Measurements from ENCODE around the gene EIF2S2. TPM values are rescaled to one million over a fixed set of nuclear protein-coding genes. Genes with fewer than 3 reads are reported as not detected.

Gene EIF2S2
- total RNA-seq, 1 donor from 2014 or later = 49.0 TPM

DNA sequence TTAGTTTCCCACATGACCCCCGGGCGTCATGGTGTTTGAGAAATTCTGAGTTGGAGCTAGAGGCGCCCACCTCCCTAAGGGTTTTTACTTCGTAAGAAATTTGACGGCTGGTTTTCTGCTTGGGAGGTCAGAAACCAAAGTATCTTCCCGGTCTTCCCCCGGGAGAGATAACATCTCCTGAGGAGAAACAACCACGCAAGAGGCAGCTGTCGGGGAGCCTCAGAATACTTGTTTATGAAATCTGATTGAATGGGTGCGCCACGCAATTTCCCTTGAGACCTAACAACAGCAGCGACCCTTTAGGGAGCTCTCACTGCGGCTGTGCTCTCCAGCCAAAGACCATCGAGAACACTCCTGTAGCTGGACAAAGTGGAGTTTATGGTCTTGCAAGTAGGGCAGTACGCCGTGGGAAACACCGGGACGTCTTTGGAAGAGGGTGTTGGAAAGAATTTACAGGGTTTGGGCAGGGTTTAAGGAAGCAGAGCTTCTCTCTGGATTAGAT is 608 bp upstream of the EIF2S2 start:
- peak overlapping the region; percentile 87 for H3K4me3 Mint-ChIP-seq (ENCODE audit: unreplicated experiment)
- H3K4me1 Mint-ChIP-seq (ENCODE audit: low read depth, unreplicated experiment) = peaks cover 12% of the 10 kb centered on the region
- H3K36me3 Mint-ChIP-seq (ENCODE audit: unreplicated experiment) = no peaks in the 10 kb centered on the region
- peak overlapping the region; percentile 76 for H3K27ac Mint-ChIP-seq (ENCODE audit: unreplicated experiment)
- no peak for TF ChIP-seq CTCF (IDR thresholded peaks at IDR 0.05; ENCODE audit: partially characterized antibody, unreplicated experiment)
- H3K27me3 Mint-ChIP-seq (ENCODE audit: unreplicated experiment) = peaks cover 13% of the 10 kb centered on the region
- peaks cover 9% of the 10 kb centered on the region for H3K9me3 Mint-ChIP-seq (ENCODE audit: unreplicated experiment)
- peak; percentile 18 for DNase-seq

DNA sequence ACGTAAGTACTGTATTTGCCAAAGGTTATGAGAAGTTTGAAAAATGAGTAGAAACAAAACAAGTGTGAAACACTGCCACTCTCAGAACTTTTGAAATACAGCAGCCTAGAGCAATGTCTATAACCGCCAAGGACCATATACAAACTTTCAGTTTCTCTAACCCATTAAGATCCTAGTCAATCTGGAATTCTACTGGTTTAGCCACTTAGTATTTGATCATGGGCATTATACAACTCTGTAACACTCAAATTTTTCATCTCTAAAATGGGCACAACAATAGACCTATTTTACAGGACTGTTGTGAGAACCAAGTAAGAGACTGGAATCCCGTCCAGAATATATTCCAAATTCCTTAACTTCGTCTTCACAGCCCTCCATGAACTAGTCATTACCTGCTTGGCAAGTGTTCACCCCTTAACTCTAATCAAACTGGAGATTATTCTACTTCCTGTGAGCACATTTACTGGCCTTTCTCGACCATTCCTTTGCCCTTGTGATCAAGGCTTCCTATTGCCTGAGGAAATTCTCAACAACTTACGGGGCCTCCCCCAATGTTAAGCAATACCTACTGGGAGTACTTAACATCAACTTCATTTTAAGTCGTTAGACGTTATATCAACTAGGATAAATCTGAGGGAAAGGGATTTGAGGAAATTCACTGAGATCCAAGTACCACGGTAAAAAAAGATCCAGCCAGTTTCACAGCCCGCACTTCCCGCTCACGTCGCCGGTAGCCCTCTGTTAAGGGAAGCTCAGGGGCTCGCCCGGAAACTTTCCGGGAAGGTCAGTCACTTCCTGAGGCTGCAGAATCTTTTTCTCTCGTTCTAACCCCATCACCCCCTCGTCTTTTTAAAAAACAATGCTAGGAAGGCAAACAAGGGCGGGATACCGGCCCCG is 1.1 kb downstream of the EIF2S2 start:
- peaks cover 9% of the 10 kb centered on the region for H3K27me3 Mint-ChIP-seq (ENCODE audit: unreplicated experiment)
- H3K4me3 Mint-ChIP-seq (ENCODE audit: unreplicated experiment) = peak overlapping the region; percentile 98
- peaks cover 9% of the 10 kb centered on the region for H3K9me3 Mint-ChIP-seq (ENCODE audit: unreplicated experiment)
- H3K36me3 Mint-ChIP-seq (ENCODE audit: unreplicated experiment) = no peaks in the 10 kb centered on the region
- H3K4me1 Mint-ChIP-seq (ENCODE audit: low read depth, unreplicated experiment) = peaks cover 12% of the 10 kb centered on the region
- DNase-seq = no peak
- TF ChIP-seq CTCF (IDR thresholded peaks at IDR 0.05; ENCODE audit: partially characterized antibody, unreplicated experiment) = no peak
- peak overlapping the region; percentile 65 for H3K27ac Mint-ChIP-seq (ENCODE audit: unreplicated experiment)

DNA sequence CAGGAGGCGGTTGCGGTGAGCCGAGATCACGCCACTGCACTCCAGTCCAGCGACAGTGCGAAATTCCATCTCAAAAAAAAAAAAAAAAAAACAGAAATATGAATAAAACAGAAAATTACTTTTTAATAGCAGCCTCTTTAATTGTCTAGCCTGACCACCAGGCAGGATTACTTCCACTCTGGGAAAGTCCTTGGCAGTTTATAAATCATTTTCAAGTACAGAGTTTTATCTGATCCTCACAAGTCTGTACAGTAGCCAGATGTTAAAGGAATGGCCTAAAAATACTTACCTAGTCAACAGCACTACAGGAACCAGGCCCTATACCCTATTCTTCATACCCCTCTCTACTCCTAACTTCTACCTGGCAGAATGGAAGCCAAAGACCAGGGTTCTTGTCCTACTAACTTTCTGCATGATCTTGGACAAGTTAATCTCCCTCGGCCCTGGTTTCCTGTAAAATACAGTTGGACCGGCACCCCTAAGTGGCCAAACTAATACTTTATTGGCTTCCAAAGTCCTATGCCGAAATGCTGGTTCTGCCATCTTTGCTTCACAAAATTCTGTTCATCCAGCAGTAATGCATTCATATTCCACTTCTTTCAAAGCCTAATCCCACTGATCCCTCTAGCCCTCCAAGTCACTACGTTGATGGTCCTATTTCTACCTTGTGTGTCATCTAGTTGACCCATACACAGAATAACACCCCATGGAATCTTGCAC is 1.9 kb downstream of the EIF2S2 start:
- Mint-ChIP-seq H3K27me3 (ENCODE audit: unreplicated experiment) (peaks cover 9% of the 10 kb centered on the region), H3K4me3 (ENCODE audit: unreplicated experiment) (peak overlapping the region; percentile 98), H3K36me3 (ENCODE audit: unreplicated experiment) (no peaks in the 10 kb centered on the region), H3K9me3 (ENCODE audit: unreplicated experiment) (peaks cover 9% of the 10 kb centered on the region), H3K4me1 (ENCODE audit: low read depth, unreplicated experiment) (peaks cover 14% of the 10 kb centered on the region), H3K27ac (ENCODE audit: unreplicated experiment) (no peak overlapping the region)
- no peak for DNase-seq
- no peak for TF ChIP-seq CTCF (IDR thresholded peaks at IDR 0.05; ENCODE audit: partially characterized antibody, unreplicated experiment)

DNA sequence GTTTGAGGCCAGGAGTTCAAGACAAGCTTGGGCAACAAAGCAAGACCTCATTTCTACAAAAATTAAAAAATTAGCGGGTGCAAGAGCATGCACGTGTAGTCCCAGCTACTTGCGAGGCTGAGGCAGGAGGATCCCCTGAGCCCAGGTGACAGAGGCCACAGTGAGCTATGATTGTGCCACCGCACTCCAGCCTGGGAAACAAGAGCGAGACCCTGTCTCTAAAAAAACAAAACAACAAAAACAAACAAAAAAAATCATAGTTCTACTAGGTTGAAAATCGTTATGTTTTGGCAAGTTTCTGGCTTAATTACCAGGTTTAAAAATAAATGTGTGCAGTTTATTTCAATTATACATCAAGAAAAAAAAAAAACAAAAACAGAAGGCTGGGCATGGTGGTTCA is 2.6 kb downstream of the EIF2S2 start:
- no peak for TF ChIP-seq CTCF (IDR thresholded peaks at IDR 0.05; ENCODE audit: partially characterized antibody, unreplicated experiment)
- H3K27ac Mint-ChIP-seq (ENCODE audit: unreplicated experiment) = no peak overlapping the region
- peaks cover 9% of the 10 kb centered on the region for H3K27me3 Mint-ChIP-seq (ENCODE audit: unreplicated experiment)
- H3K4me3 Mint-ChIP-seq (ENCODE audit: unreplicated experiment) = peak overlapping the region; percentile 52
- H3K9me3 Mint-ChIP-seq (ENCODE audit: unreplicated experiment) = peaks cover 9% of the 10 kb centered on the region
- H3K4me1 Mint-ChIP-seq (ENCODE audit: low read depth, unreplicated experiment) = peaks cover 14% of the 10 kb centered on the region
- no peaks in the 10 kb centered on the region for H3K36me3 Mint-ChIP-seq (ENCODE audit: unreplicated experiment)
- DNase-seq = no peak
